Lung (tissue), 12 donors: ENCODE data around the gene RADIL. TPM values are rescaled to one million over a fixed set of nuclear protein-coding genes. Genes with fewer than 3 reads are reported as not detected.

ENCODE experiments used
- ATAC-seq: fragments of 200-7000 bp; cut with Tn5 transposase; one replicate; pipeline ENCODE4 v1.9.1; 2020; ENCODE audit warnings: moderate number of reproducible peaks; ENCODE audit not compliant: insufficient read depth, low FRiP score
- DNase-seq, 3 donors: peaks; one replicate each; pipeline ENCODE4 v3.0.0-alpha.2; 2013 to 2017
- H3K27ac ChIP-seq, 2 donors: one replicate each; pipeline ENCODE4 v1.5.1; 2013; ENCODE audit warnings: mild to moderate bottlenecking in 2 of 2, moderate library complexity in 2 of 2, control low read depth in 1 of 2, inconsistent platforms in 1 of 2, low read depth in 1 of 2, low read length in 1 of 2
- H3K27me3 ChIP-seq, 3 donors: one replicate each; pipeline ENCODE4 v1.5.1; 2013; ENCODE audit warnings: low read length in 2 of 3; ENCODE audit not compliant: control insufficient read depth in 3 of 3, insufficient read depth in 3 of 3
- H3K36me3 ChIP-seq, 4 donors: one replicate each; pipeline ENCODE4 v1.5.1; 2013; ENCODE audit warnings: low read length in 4 of 4, mild to moderate bottlenecking in 1 of 4, moderate library complexity in 1 of 4; ENCODE audit not compliant: control insufficient read depth in 4 of 4, insufficient read depth in 4 of 4
- H3K4me1 ChIP-seq, 5 donors: one replicate each; pipeline ENCODE4 v1.5.1; 2013; ENCODE audit warnings: low read length in 5 of 5, mild to moderate bottlenecking in 2 of 5, moderate library complexity in 1 of 5; ENCODE audit not compliant: control insufficient read depth in 5 of 5, insufficient read depth in 5 of 5
- H3K4me3 ChIP-seq: one replicate; pipeline ENCODE4 v1.5.1; 2013; ENCODE audit warnings: mild to moderate bottlenecking, control low read depth, moderate library complexity
- H3K9ac ChIP-seq, 2 donors: one replicate each; pipeline ENCODE4 v1.5.1; 2013; ENCODE audit warnings: low read length in 2 of 2, control low read depth in 1 of 2; ENCODE audit not compliant: insufficient read depth in 1 of 2
- H3K9me3 ChIP-seq, 4 donors: one replicate each; pipeline ENCODE4 v1.5.1; 2013; ENCODE audit warnings: low read length in 3 of 4, mild to moderate bottlenecking in 1 of 4, moderate library complexity in 1 of 4; ENCODE audit not compliant: control insufficient read depth in 4 of 4, insufficient read depth in 3 of 4
- CTCF ChIP-seq: IDR thresholded peaks from 2 replicates; pipeline ENCODE4 v1.5.1; 2012; ENCODE audit warnings: mild to moderate bottlenecking; ENCODE audit errors: control extremely low read depth, extremely low read depth
- WGBS, 2 donors: extraction: QIAGEN DNeasy Blood & Tissue Kit; methylation state at CpG; one replicate each; pipeline ENCODE4 v1.1.7; 2013; 5-methylcytosine and 5-hydroxymethylcytosine counted together
- polyA plus RNA-seq, 2 donors: library from polyadenylated mRNA; stranded (reverse); fragments of 200-250 nt; gene quantifications; one replicate each; pipeline ENCODE4 v1.2.1, GENCODE V29; 2013
- total RNA-seq, 2 donors: library from RNA; depleted of rRNA in 1 of 2; stranded (reverse); fragments of >200 nt in 1 of 2; gene quantifications; one replicate each; pipeline ENCODE4 v1.2.1, GENCODE V29; 2014 to 2021
- donor health status: control.
- donor health status: control.
- donor health status: Bipolar disorder and iron deficiency.
- donor health status: healthy.
- donor health status: DM: yes; HTN: yes; CAD: no.

The RADIL gene
- total and polyA plus RNA-seq, 4 donors: 3.7 to 9.3 (median 6.3) TPM

DNA sequence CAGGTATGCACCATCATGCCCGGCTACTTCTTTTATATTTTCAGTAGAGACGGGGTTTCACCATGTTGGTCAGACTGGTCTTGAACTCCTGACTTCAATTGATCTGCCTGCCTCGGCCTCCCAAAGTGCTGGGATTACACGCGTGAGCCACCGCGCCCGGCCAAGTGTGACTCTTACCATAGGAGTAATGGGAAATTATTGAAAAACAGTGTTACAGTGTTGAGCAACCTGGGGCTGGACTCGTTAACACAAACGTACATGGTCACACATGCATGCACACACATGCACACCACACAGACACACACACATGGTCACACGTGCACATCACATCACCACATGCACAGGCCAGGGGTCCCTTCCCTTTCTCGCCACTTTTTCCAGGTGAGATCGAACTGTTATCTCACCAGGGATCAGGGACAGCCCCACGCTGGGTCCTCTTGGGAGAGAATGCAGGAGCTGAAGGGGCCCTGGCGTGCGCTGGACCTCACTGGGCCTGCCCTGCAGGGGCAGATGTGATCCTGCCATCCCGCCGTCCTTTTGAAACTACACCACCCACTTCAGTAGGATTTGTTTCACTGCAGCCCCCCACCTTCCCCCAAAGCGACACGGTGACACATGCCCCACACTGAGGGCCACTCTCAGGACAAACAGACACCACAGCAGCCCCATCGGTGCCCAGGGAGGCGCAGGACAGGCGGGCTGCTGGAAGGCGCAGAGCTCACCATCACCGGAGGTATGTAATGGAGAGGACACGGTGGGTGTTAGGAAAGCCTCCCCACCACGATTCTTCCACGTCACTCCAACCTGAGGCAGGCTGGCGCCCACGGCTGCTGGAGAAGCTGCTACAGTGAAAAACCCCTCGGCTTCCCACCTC lies 10.2 kb downstream of the RADIL start:
- peaks cover 0 to 1% (median under 1%) of the 10 kb centered on the region in 4 donors for H3K9me3 ChIP-seq
- H3K9ac ChIP-seq: no peak overlapping the region
- peaks cover 0 to 19% (median 10%) of the 10 kb centered on the region in 4 donors for H3K36me3 ChIP-seq
- peaks cover 0 to 40% (median 10%) of the 10 kb centered on the region in 5 donors for H3K4me1 ChIP-seq
- TF ChIP-seq CTCF: no peak
- WGBS, 2 donors: 91 to 93% methylated on average over 31 of the region's 31 CpGs
- H3K27me3 ChIP-seq: no peaks in the 10 kb centered on the region
- H3K4me3 ChIP-seq: no peak overlapping the region
- H3K27ac ChIP-seq: no peak overlapping the region
- ATAC-seq (no peak), DNase-seq (no peak)

- DNase-seq (peak; percentile 73 to 82 (median 77)), ATAC-seq (no peak)
- H3K4me1 ChIP-seq: peaks cover 0 to 40% (median 10%) of the 10 kb centered on the region in 5 donors
- 69 to 83% methylated on average over 19 of the region's 19 CpGs for WGBS, 2 donors
- no peak overlapping the region for H3K4me3 ChIP-seq
- H3K36me3 ChIP-seq: peaks cover 0 to 14% (median 8%) of the 10 kb centered on the region in 4 donors
- no peak for TF ChIP-seq CTCF
- no peak overlapping the region for H3K9ac ChIP-seq
- H3K27me3 ChIP-seq: no peaks in the 10 kb centered on the region
- no peak overlapping the region for H3K27ac ChIP-seq
- H3K9me3 ChIP-seq: peaks cover 0 to 2% (median under 1%) of the 10 kb centered on the region in 4 donors
These were observed 11.4 kb downstream of the RADIL start for GRCh38 chr7:4871930-4872675.

GRCh38 chr7:4871056-4871680 lies 12.3 kb downstream of the RADIL start:
- Histone ChIP-seq H3K9me3 (peaks cover 0 to 3% (median under 1%) of the 10 kb centered on the region in 4 donors), H3K4me3 (no peak overlapping the region), H3K27me3 (no peaks in the 10 kb centered on the region), H3K4me1 (peaks cover 0 to 40% (median 10%) of the 10 kb centered on the region in 5 donors), H3K36me3 (peaks cover 0 to 11% (median 4%) of the 10 kb centered on the region in 4 donors), H3K9ac (no peak overlapping the region), H3K27ac (no peak overlapping the region)
- TF ChIP-seq CTCF: no peak
- WGBS, 2 donors: 56 to 68% methylated on average over 23 of the region's 23 CpGs
- no peak for DNase-seq
- no peak for ATAC-seq
